ENCODE data around the gene TMEM179.
A peak's percentile ranks its signal among the peaks of the same experiment; 100 is the strongest.
"Not testable (repeated sequence)": the region's sequence is repeated elsewhere in the genome, so short reads cannot be mapped to it uniquely, and the experiment has no call there.

TMEM179 gene

DNA sequence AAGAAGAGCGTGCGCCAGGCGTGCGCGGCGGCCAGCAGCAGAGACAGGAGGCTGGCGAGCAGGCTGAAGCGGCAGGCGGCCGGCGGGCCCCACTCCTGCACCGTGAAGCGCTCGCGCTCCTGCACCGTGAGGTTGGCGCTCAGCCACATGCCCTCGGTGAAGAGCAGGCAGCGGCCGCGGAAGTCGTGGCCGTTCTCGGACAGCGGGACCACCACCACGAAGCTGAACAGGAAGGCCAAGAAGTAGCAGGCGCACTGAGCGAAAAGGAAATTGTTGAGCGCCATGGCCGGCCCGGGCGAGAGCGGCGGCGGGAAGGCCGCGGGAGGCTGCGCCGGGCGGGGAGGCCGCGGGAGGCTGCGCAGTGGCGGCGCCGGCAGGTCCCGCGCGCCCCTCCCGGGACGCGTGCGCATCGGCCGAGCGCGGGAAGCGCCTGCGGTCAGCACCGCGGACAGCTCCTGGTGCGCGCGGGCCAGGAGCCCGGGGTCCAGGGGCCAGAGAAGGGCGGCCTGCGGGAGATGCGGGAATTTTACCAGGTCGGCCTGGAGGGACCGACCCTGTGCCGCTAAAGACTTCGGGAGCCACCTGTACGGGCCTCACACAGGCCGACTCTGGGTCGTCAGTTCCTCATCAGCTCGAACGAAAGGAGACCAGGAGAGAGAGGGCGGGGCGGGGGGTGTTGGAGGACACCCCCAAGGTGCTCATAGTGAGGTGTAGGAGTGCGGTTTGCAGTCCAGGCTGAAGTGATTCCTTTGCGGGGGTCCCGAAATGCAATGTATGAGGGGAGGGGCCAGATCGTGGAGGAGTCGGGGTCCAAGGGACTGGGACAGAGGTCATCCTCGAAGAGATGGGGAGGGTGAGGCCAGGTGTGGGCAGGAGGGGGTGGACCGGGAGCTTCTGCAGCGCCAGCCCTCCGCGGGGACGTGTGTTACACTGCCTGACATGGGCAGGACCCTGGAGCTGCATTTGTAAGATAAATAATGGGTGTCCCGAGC is at the start of gene TMEM179:
Gene TMEM179, minus strand, starts transcription at position 315 of the 992 bp plus-strand sequence. Its CDS starts 31 bp downstream, at position 284.
- no peak for DNase-seq (ENCODE audit: low read depth)

DNA sequence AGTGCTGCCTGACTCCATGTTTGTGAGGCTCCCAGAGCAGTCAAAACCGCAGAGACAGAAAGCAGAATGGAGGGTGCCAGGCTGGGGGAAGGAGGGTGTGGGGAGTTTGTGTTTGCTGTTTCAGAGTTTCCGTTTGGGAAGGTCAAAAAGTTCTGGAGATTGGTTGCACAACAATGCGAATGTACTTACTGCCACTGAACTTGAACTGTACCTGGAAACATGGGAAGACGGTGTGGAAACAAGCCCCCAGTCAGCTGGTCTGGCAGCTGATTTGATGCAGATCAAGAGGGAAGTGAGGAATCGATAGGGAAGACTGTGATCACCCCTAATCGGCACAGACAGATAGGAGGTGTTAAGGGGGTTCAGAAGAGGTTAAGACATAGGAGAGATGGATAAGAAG is 49.5 kb upstream of the TMEM179 start:
- no peak for DNase-seq (ENCODE audit: low read depth)

DNA sequence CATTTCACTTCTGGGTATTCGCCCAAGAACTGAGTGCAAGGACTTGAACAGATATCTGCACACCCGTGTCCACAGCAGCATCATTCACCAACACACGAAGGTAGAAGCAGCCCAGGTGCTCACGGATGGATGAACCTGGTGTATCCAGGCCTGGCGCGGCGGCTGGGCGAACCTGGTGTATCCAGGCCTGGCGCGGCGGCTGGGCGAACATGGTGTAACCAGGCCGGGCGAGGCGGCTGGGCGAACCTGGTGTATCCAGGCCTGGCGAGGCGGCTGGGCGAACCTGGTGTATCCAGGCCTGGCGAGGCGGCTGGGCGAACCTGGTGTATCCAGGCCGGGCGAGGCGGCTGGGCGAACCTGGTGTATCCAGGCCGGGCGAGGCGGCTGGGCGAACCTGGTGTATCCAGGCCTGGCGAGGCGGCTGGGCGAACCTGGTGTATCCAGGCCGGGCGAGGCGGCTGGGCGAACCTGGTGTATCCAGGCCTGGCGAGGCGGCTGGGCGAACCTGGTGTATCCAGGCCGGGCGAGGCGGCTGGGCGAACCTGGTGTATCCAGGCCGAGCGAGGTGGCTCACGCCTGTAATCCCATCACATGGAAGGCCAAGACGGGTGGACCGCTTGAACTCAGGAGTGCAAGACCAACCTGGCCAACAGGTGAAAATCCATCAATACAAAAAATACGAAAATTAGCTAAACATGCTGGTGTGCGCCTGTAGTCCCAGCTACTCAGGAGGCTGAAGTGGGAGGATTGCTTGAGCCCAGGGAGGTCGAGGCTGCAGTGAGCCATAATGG is 48.8 kb upstream of the TMEM179 start:
- not testable (repeated sequence) for DNase-seq (ENCODE audit: low read depth)

DNA sequence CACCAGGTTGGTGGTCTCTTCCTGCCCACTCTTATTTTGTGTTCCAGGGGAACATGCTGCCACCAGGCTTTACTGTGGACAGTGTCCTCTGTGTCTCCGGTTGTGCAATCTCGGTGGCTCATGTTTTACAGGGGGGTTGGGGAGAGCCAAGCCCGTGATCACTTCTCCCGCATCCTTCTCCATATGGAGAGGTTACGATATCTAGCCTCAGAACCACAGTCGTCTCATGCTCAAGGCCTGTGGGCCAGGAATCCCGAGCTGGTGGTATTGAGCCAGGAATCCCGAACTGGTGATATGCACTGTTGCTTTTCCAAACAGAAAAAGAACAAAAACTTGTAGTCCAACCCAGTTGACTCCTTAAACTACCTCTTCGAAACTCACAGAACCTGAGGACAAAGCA is 47.8 kb upstream of the TMEM179 start:
- no peak for DNase-seq (ENCODE audit: low read depth)

DNA sequence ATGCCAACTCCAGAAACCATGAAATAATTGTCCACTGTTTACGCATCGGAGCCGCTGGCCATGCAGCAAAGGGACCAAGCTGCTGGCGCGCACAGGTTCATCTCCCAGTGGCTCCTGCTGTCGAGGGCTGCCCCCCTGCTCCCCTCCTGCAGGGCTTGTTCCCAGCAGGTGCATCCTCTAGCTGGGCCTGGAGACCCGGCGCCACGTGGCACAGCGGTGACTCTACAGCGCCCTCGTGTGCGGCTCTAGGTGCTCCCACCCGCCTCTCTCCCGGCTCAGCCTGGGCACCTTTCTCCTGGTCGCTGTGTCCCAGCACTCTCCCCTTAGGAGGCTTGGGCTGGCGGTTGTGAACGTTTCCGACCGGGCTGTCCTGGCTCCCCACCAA is 47.3 kb upstream of the TMEM179 start:
- no peak for DNase-seq (ENCODE audit: low read depth)

DNA sequence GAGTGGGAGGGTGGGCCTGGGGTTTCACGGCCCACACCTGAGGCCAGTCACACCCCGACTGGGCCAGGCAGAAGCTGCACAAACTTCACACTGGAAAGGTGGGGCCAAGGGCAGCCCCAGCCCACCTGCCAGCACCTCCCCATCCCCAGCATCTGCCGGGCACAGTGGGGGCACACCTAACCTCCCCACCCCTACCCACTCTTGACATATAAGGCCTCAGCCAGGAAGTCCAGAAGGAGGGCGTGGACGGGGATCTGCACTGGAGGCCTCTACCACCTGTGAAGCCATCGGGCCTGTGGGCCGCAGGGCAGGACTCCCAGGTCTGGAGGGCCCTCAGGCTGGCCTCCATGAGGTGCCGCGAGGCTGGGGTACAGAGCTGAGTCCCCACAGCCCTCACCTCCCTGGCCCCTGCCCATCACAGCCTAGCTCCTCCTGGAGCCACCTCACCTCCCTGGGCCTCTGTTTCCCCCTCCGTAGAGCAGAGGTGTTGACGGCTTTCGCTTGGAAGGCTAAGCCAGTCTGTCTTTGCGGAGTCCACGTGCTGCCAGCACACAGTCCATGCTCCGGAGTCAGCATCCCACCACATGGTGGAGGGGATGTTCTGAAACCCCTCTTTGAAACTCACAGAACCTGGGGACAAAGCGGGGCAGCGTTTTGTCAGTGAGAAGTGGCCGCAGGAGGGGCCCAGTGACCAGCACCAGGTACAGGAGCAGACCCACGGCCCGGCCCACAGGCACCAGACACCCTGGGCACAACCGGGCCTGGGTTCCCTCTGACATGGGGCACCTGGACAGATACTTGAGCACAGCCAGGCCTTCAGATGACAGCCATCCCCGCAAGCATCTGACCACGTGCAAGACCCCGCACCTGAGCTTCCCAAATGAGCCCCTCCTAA is 46.7 kb upstream of the TMEM179 start:
- no peak for DNase-seq (ENCODE audit: low read depth)

DNA sequence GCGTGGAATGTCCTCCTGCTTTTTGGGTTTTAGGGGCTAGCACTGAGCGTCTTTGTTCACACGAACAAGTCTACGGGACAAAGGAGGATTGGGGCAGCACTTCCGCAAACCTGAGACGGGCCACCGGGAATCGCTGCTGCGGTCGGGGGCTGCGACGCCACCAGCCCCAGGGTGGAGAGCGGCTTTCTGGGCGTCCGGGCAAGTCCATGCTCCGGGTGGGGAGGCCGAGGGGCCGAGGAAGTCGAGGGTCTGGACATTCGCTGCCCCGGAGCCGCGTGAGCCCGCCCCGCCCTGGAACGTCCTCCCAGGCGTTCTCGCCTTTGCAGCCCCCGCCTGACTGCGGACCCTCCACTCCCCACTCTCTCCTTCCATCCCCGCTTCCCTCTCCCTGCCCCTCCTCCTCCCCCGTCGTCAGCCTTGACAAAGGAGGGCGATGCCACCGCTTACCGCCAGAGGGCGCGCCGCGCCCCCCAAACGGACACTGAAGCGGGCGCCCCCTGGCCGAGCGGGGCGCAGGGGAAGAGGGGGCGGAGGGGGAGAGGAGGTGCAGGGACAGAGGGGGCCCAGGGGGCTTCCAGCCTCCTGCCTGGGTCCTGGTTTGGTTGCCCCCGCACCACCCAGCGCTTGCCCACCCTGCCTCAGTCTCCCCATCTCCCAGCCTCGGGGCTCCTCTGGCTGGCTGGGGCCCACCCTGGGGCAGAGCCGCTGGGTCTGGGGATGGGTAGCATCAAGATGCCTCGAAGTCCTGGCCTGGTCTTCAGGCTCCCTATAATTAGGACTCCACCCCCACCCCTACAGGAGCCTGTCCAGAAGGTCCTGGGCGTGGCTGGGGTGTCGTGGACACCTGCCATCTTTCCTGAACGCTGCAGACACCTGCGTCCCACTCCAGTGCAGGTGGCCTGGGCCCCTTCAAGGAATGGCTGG is 45.7 kb upstream of the TMEM179 start:
- DNase-seq (ENCODE audit: low read depth): peak; percentile 37

DNA sequence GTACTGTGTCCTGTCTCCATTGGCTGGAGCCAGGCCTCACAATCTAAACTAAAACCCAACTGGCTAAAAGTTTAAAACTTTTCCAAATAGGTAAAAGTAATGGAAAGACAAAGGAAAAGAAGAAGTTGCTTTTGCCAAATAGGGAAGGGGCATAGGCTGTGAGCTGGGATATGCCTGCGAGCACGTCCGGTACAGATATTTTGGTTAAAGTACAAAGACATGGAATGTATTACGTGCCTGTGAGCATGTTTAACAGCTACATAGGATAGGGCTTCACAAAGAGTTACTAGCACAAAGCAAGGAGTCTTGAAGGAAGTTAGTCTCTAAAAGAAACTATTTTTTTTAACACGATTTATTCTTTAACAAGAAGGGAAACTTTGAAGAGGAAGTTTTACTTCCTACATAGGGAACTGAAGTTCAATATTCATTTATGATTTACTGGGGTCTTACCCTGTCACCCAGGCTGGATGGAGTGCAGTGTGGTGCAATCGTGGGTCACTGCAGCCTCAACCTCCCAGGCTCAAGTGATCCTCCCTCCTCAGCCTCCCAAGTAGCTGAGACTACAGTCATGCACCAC is 43.0 kb upstream of the TMEM179 start:
- DNase-seq (ENCODE audit: low read depth): no peak

DNA sequence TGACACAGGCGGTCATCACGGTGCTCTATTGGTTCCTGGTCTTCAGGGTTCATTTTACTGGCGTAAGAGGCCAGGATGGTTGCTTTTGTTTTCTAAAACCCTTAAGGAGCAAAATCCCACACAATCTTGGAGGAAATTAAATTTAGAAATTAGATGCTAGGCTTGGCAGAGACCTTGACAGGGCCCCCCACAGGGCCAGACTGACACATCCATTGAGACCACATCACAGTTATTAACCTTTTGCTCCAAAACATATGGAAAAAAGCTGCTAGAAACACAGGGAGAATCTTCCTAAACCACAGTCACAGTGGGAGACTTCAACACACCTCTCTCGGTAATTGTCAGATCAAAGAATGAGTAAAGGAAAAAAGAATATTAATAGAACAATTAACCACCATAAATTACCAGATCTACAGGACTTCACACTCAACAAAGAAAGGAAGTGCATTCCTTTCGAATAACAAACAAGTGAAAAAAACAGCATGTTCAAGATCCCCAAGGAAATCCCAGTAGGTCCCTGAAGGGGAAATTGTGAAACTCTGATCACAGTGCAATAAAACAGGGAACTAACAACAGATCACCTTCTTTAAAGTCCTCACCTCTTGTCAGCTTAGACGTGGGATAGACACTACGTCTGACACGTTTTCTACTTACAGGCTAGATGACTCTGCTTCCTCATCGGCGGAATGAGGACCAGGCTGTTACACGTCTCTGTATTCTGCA is 40.2 kb upstream of the TMEM179 start:
- no peak for DNase-seq (ENCODE audit: low read depth)

DNA sequence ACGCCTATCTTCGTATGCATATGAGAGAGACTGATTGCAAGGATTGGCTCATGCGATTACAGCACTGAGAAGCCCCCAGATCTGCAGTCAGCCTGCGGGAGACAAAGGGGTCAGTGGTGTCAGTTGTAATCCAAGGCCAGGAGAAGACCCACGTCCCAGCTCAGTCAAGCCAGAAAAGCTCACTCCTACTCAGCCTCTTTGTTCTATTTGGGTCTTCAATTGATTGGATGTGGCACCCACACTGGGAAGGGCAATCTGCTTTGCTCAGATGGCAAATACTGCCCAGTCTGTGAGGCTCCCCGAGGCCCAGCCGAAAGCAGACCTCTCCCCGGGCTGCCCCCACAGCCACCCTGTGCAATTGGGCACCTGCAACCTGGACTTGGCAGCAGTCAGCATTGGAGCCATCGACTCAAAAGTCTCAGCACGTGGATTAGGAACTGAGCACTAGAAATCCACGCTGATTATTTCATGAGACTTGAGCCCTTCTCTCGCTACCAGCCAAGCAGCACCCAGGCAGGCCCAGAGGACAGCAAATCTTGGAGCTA is 39.6 kb upstream of the TMEM179 start:
- DNase-seq (ENCODE audit: low read depth): no peak

DNA sequence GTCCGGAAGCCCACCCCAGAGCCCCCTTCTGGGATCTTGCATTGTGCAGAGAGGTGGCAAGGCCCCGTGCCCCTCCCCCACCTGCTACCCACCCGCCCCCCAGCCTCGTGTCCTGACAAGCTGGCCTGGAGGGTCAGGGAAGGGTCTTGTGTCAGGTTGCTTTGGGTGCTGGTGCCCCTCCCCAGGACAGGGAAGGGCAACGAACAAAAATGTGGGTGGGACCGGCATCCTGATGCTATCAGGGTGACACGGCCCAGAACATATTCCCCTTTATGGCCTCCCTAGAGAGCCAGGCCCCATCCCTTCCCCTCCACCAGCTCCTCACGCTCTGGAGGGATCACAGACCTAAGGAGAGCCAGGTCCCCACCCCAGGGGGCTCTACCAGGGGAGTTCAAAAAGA is 38.7 kb upstream of the TMEM179 start:
- DNase-seq (ENCODE audit: low read depth): no peak

DNA sequence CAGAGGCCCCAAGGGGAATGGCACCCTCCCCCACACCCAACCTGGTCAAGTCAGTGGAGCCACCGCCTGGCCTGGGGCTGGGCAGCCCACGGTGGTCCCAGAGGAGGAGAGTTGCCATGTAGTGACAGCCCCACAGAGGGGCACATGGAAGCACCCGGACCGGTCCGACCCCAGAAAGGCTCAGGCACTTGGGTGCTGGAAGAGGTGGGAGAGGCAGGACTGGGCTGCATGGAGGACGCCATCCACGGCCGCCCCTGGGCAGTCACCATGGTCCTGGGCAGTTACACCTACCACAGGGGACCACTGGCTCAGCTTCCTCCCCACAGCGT is 37.9 kb upstream of the TMEM179 start:
- DNase-seq (ENCODE audit: low read depth): no peak

DNA sequence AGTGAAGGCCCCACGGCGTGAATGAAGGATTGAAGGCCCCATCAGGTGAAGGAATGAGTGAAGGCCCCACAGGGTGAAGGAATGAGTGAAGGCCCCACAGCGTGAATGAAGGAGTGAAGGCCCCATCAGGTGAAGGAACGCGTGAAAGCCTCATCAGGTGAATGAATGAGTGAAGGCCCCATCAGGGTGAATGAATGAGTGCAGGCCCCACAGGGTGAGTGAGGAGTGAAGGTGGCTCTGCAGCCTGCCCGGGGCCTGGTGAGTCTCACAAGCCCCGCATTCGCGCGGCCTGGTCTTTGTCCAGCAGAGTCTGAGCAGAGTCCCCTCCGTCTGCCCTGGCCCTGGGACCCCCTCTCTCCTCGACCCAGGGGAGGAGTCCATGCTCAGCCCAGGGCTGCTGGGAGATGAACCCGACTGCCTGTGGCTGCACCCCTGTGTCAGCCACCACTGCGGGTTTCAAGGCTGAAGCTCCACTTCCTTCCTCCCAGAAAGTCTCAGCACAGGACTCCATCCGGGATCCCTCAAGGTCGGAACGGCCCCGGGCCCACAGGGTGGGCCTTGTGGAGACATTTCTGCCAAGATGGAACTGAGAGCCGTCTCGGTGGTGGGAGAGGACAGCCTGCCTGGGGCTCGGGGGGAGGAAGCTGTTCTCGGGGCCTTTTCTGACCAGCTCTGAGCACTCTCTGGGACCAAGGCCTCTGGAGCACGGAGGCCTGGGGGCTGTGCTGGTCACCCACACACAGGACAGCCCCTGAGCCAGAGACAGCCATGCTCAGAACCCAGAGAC is 37.4 kb upstream of the TMEM179 start:
- no peak for DNase-seq (ENCODE audit: low read depth)

DNA sequence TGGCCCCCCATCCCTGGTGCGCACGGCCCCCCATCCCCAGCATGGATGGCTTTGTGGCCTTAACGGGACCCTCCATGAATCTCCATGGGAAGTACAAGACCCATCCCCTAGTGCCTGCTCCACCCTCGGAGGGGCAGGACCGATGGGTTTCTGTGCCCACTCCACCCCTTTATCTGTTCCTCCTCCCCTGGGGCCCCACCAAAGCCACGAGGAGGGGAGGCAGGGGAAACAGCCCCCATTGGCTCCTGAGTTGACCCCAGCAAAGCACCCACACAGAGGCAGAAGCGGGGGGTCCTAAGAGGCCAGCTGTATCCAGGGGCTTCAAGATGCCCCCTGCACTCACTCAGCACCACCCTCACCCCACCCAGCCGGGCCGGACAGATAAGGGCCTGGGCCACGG is 36.1 kb upstream of the TMEM179 start:
- no peak for DNase-seq (ENCODE audit: low read depth)

DNA sequence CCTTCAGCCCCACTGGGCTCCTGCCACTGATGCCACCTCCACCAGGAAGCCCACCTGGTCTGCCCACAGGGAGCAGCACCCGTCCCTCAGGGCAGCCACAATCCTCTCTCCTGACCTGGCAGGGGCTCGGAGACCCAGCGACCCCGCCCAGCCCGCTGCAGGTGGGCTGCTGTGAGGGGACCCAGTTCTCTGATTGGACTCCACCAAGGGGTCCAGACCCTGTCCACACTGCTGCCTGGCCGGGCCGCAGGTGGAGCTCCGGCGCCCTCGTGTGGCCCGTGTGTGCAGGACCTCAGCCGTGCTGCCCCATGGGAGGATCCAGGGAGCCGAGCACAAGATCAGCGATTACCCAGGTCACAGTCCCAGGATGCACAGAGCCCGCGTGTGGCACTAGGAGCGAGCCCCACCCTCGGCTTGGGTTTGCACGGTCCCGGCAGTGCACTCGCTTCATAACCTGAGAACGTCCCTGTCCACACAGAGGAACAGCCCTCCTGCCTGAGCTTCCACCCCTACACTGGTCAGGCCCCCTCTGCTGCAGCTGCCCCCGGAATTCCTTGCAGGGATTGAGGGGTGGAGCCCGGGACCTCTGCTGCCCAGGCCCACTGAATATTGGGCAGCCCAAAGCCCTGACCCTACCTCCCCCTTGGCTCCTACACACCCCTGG is 35.4 kb upstream of the TMEM179 start:
- no peak for DNase-seq (ENCODE audit: low read depth)

DNA sequence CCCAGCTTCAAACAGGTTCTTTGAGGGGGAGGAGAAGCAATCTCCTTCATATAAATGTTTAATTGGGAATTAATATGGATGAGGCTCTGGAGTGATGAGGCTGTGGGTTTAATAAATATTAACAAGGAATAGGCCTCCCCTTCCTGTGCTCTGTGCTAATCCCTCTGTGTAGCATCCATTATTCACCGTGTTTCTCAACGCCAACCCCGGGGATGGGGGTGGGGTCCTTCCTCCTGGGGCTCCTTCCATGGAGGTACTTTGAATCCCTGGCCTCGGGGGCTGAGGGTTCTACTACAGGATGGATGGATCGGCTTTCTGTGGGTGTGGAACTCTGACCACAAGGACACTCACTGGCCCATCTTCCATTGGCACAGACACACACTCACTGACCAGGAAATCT is 34.9 kb upstream of the TMEM179 start:
- DNase-seq (ENCODE audit: low read depth): no peak

DNA sequence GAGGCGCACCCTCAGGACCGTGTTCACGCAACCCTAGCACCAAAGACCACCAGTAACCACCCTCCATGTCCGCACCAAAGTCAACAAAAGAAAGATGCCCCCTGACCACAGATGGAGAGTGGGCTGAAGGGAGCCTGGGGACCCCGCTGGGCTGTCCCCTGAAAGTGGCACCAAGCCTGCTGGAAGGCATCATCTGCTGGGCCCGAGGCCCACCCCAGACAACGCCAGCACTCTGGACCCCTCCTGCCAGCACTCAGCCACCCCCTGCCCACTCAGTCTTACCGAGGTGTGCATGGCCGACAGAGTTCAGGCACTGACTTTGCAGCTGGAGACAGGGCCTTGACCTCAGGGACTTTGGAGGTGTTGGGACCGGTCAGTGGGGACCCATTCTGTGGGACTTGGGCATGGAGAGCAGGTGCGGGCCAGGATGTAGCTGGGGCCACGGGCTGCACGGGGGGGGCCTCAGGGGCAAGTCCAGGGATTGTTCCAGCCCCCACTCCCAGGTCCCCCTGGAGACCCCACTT is 34.4 kb upstream of the TMEM179 start:
- DNase-seq (ENCODE audit: low read depth): no peak

DNA sequence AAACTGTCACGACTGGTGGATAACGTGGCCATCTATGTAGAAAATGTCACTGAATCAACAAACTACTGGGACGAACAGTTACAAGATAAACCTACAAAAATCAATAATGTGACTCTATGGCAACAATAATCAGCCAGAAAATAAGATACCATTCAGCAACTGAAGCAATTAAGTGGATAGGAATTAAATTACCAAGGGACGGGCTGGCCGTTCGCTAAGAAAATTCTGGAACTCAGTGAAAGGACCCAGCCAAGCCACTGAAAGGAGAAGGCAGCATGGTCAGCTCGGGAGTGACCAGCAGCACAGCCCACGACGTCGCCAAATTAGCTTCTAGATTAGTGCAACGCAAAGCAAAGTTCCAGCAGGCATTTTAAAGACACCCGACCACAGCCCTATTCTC is 33.6 kb upstream of the TMEM179 start:
- no peak for DNase-seq (ENCODE audit: low read depth)
